DND-41 (cell line): ENCODE measurements around the gene SLC9A7.

Source experiments
- ATAC-seq: fragments of 200-7000 bp; cut with Tn5 transposase; 3 replicates; pipeline ENCODE4 v1.9.1; 2021; ENCODE audit warnings: low read depth; ENCODE audit not compliant: insufficient read depth
- DNase-seq: peaks from one replicate; pipeline ENCODE4 v3.0.0-alpha.2; 2020
- H2AFZ ChIP-seq: 2 replicates; pipeline ENCODE4 v1.6.0; 2012; ENCODE audit warnings: low read depth, low read length
- H3K27ac ChIP-seq: 2 replicates; pipeline ENCODE4 v1.5.1; 2012; ENCODE audit warnings: low read length, inconsistent platforms
- H3K27me3 ChIP-seq: fragments of 200-600 bp; sonication (generic); 2 replicates; pipeline ENCODE4 v1.6.0; 2012; ENCODE audit warnings: low read length, mild to moderate bottlenecking, inconsistent platforms; ENCODE audit not compliant: insufficient read depth, poor library complexity
- H3K36me3 ChIP-seq: 2 replicates; pipeline ENCODE4 v1.5.1; 2012; ENCODE audit warnings: low read length, inconsistent platforms; ENCODE audit not compliant: insufficient read depth
- H3K4me1 ChIP-seq: 2 replicates; pipeline ENCODE4 v1.5.1; 2012; ENCODE audit warnings: mild to moderate bottlenecking, low read length; ENCODE audit not compliant: insufficient read depth
- H3K4me2 ChIP-seq: 2 replicates; pipeline ENCODE4 v1.6.0; 2012; ENCODE audit warnings: mild to moderate bottlenecking, moderate library complexity, low read length, inconsistent platforms; ENCODE audit not compliant: insufficient read depth
- H3K4me3 ChIP-seq, 2 experiments: fragments of 200-600 bp in 1 of 2; shearing (Covaris generic) in 1 of 2; 2 replicates each; pipeline ENCODE4 v1.5.1; 2012 to 2016; ENCODE audit warnings: inconsistent platforms in 2 of 2, low read length in 2 of 2, mild to moderate bottlenecking in 2 of 2, low read depth in 1 of 2, moderate library complexity in 1 of 2
- H3K79me2 ChIP-seq: 2 replicates; pipeline ENCODE4 v1.6.0; 2012; ENCODE audit warnings: low read length, inconsistent platforms; ENCODE audit not compliant: insufficient read depth
- H3K9ac ChIP-seq: 2 replicates; pipeline ENCODE4 v1.6.0; 2012; ENCODE audit warnings: low read depth, mild to moderate bottlenecking, inconsistent platforms, low read length, moderate library complexity
- H3K9me3 ChIP-seq: 2 replicates; pipeline ENCODE4 v1.5.1; 2012; ENCODE audit warnings: low read length, moderate library complexity, mild to moderate bottlenecking, inconsistent platforms; ENCODE audit not compliant: insufficient read depth, severe bottlenecking
- H4K20me1 ChIP-seq: 2 replicates; pipeline ENCODE4 v1.6.0; 2012; ENCODE audit warnings: low read length; ENCODE audit not compliant: insufficient read depth
- CTCF ChIP-seq: IDR thresholded peaks from 2 replicates; pipeline ENCODE4 v1.5.1; 2012; ENCODE audit warnings: borderline replicate concordance, low read length, moderate library complexity, mild to moderate bottlenecking; ENCODE audit not compliant: poor library complexity, severe bottlenecking; ENCODE audit errors: extremely low read depth
- EZH2 ChIP-seq: IDR thresholded peaks from 3 replicates; pipeline ENCODE4 v1.6.1; 2012; ENCODE audit warnings: borderline replicate concordance, low read depth, mild to moderate bottlenecking, moderate library complexity, low read length, inconsistent platforms; ENCODE audit not compliant: severe bottlenecking

Gene SLC9A7

GRCh38 chrX:46716796-46717195 lies 42.1 kb downstream of the SLC9A7 start:
- ATAC-seq (no peak), DNase-seq (no peak)
- Histone ChIP-seq H3K4me1 (no peaks in the 10 kb centered on the region), H3K27me3 (no peaks in the 10 kb centered on the region), H3K27ac (no peak overlapping the region), H3K9me3 (no peaks in the 10 kb centered on the region), H3K4me3 (no peak overlapping the region), H3K79me2 (no peaks in the 10 kb centered on the region), H4K20me1 (no peaks in the 10 kb centered on the region), H3K4me2 (no peak overlapping the region), H3K36me3 (no peaks in the 10 kb centered on the region), H2AFZ (no peak overlapping the region), H3K9ac (no peak overlapping the region)
- no peak for TF ChIP-seq EZH2

GRCh38 chrX:46715997-46716396 lies 42.9 kb downstream of the SLC9A7 start:
- no peak for DNase-seq
- ATAC-seq, result no peak
- Histone ChIP-seq H2AFZ (no peak overlapping the region), H3K36me3 (no peaks in the 10 kb centered on the region), H3K9me3 (no peaks in the 10 kb centered on the region), H3K4me1 (no peaks in the 10 kb centered on the region), H3K27ac (no peak overlapping the region), H3K79me2 (no peaks in the 10 kb centered on the region), H4K20me1 (no peaks in the 10 kb centered on the region), H3K9ac (no peak overlapping the region), H3K27me3 (no peaks in the 10 kb centered on the region), H3K4me3 (no peak overlapping the region), H3K4me2 (no peak overlapping the region)
- TF ChIP-seq CTCF (no peak), EZH2 (no peak)

- TF ChIP-seq EZH2 (no peak), CTCF (no peak)
- Histone ChIP-seq H3K9ac (no peak overlapping the region), H4K20me1 (no peaks in the 10 kb centered on the region), H3K9me3 (no peaks in the 10 kb centered on the region), H3K27me3 (no peaks in the 10 kb centered on the region), H3K4me3 (no peak overlapping the region), H2AFZ (no peak overlapping the region), H3K4me1 (no peaks in the 10 kb centered on the region), H3K4me2 (no peak overlapping the region), H3K36me3 (no peaks in the 10 kb centered on the region), H3K79me2 (no peaks in the 10 kb centered on the region), H3K27ac (no peak overlapping the region)
- ATAC-seq (no peak), DNase-seq (no peak)
Observed at GRCh38 chrX:46715530-46715929, 43.4 kb downstream of the SLC9A7 start.

GRCh38 chrX:46713672-46714490 lies 45.0 kb downstream of the SLC9A7 start:
- no peak for ATAC-seq
- TF ChIP-seq EZH2 (no peak), CTCF (no peak)
- Histone ChIP-seq H3K4me1 (no peaks in the 10 kb centered on the region), H3K9me3 (no peaks in the 10 kb centered on the region), H4K20me1 (no peaks in the 10 kb centered on the region), H3K4me2 (no peak overlapping the region), H3K36me3 (no peaks in the 10 kb centered on the region), H3K4me3 (no peak overlapping the region), H3K27ac (no peak overlapping the region), H3K9ac (no peak overlapping the region), H3K27me3 (no peaks in the 10 kb centered on the region), H2AFZ (no peak overlapping the region), H3K79me2 (no peaks in the 10 kb centered on the region)
- DNase-seq, result no peak
